Transverse colon (tissue), 4 donors: Measurements from ENCODE around the gene IFNB1. TPM values are rescaled to one million over a fixed set of nuclear protein-coding genes. Genes with fewer than 3 reads are reported as not detected.

Experiments
- DNase-seq: peaks from one replicate; pipeline ENCODE4 v3.0.0-alpha.2; 2019
- H3K27ac ChIP-seq, 4 donors: fragments of 200-600 bp; sonication (generic); 2 replicates each; pipeline ENCODE4 v1.5.1; 2016 to 2018; ENCODE audit warnings: inconsistent platforms in 4 of 4
- H3K27me3 ChIP-seq: fragments of 200-600 bp; sonication (generic); 2 replicates; pipeline ENCODE4 v1.5.1; 2017; ENCODE audit warnings: inconsistent platforms
- H3K36me3 ChIP-seq, 4 donors: fragments of 200-600 bp; sonication (generic); 2 replicates each; pipeline ENCODE4 v1.5.1; 2017 to 2019; ENCODE audit warnings: inconsistent platforms in 4 of 4
- H3K4me1 ChIP-seq, 4 donors: fragments of 200-600 bp; sonication (generic); 2 replicates each; pipeline ENCODE4 v1.5.1; 2017 to 2020; ENCODE audit warnings: inconsistent platforms in 4 of 4
- H3K4me3 ChIP-seq, 4 donors: fragments of 200-600 bp; sonication (generic); 1 replicate in 1 of 4; 2 replicates in 3 of 4; pipeline versions ENCODE4 v1.5.1 to v1.6.1; 2017 to 2019; ENCODE audit warnings: inconsistent platforms in 4 of 4
- H3K9me3 ChIP-seq, 2 donors: fragments of 200-600 bp; sonication (generic); 2 replicates each; pipeline ENCODE4 v1.5.1; 2017 to 2019; ENCODE audit warnings: inconsistent platforms in 2 of 2
- CTCF ChIP-seq, 5 experiments: fragments of 200-600 bp in 3 of 5; fragments of 450-650 bp in 2 of 5; sonication (generic) in 3 of 5; IDR thresholded peaks; 1 replicate in 2 of 5; 2 replicates in 3 of 5; pipeline ENCODE4 v1.5.1; 2016 to 2017; ENCODE audit warnings: antibody characterized with exemption in 5 of 5, inconsistent platforms in 3 of 5, mild to moderate bottlenecking in 2 of 5, moderate library complexity in 1 of 5
- EP300 ChIP-seq: sonication (generic); formaldehyde crosslinking; IDR thresholded peaks from one replicate; pipeline ENCODE4 v1.6.1; 2017; ENCODE audit warnings: antibody characterized with exemption, low read depth
- POLR2A ChIP-seq: fragments of 450-650 bp; IDR thresholded peaks from one replicate; pipeline ENCODE4 v1.6.1; 2016; ENCODE audit warnings: antibody characterized with exemption, mild to moderate bottlenecking, moderate library complexity
- POLR2AphosphoS5 ChIP-seq, 3 donors: sonication (generic); formaldehyde crosslinking; IDR thresholded peaks; one replicate each; pipeline ENCODE4 v1.6.1; 2016; ENCODE audit warnings: antibody characterized with exemption in 3 of 3
- WGBS, 2 donors: methylation state at CpG; one replicate each; pipeline ENCODE4 v1.1.5; 2018; ENCODE audit warnings: low coverage in 1 of 2; 5-methylcytosine and 5-hydroxymethylcytosine counted together
- in situ Hi-C, 4 donors: fragments of 200-750 bp; cut with MboI; loops; one replicate each; pipeline versions ENCODE4 v1.15.0 to v1.15.1; 2017; ENCODE audit warnings: low sequenced_read_pairs in 3 of 4, low pct_ligation_motif_present in 1 of 4, low pct_unique_long_range_greater_than_20kb in 1 of 4
- intact Hi-C: fragments of 100-400 bp; cut with DNase I; formaldehyde crosslinking; loops from one replicate; pipeline ENCODE4 v1.15.1; 2023; ENCODE audit warnings: low total_unique reads
- total RNA-seq, 4 donors: library from RNA; depleted of rRNA; stranded (reverse); fragments of >200 nt; gene quantifications; one replicate each; pipeline ENCODE4 v1.1.0, GENCODE V29; 2016

IFNB1 gene
- total RNA-seq, 4 donors from 2014 or later = not detected

DNA sequence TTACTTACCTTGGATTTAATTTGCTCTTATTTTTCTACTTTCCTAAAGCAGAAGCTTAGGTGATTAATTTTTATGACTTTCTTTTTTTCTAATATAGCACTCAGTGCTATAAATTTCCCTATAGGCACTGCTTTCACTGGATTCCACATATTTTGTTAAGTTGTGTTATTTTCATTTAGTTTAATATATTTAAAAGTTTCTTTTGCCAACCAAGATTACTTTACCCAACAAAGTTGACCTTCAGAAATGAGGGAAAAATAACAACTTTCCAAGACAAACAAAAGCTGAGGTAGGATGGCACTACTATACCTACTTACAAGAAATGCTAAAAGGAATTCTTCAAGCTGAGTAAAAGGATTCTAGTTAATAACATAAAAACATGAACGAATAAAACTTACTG is 8.8 kb upstream of the IFNB1 start:
- Histone ChIP-seq H3K9me3 (peaks cover 0 to 4% of the 10 kb centered on the region in 2 donors), H3K36me3 (no peaks in the 10 kb centered on the region), H3K27ac (no peak overlapping the region), H3K27me3 (no peaks in the 10 kb centered on the region), H3K4me1 (peaks cover 0 to 2% (median 0%) of the 10 kb centered on the region in 4 donors), H3K4me3 (no peak overlapping the region)
- intact Hi-C loops = no loop called here
- 90 to 100% methylated on average over 1 of the region's 1 CpG for WGBS, 2 donors
- in situ Hi-C loops = loop anchor here in 1 of 4 donors (25.0 kb wide), 1 partner anchor 124 kb away; no protein-coding TSS in a partner anchor
- TF ChIP-seq POLR2A (no peak), CTCF (IDR thresholded peaks at IDR 0.05) (no peak), EP300 (no peak), POLR2AphosphoS5 (IDR thresholded peaks at IDR 0.05) (no peak)
- no peak for DNase-seq

- WGBS, 2 donors = 79 to 87% methylated on average over 1 of the region's 1 CpG
- H3K9me3 ChIP-seq = peaks cover 0 to 4% of the 10 kb centered on the region in 2 donors
- DNase-seq = no peak
- H3K27ac ChIP-seq = no peak overlapping the region
- no peak overlapping the region for H3K4me3 ChIP-seq
- H3K27me3 ChIP-seq = no peaks in the 10 kb centered on the region
- in situ Hi-C loops (loop anchor here in 1 of 4 donors (25.0 kb wide), 1 partner anchor 123 kb away; no protein-coding TSS in a partner anchor), intact Hi-C loops (no loop called here)
- no peaks in the 10 kb centered on the region for H3K36me3 ChIP-seq
- TF ChIP-seq POLR2AphosphoS5 (IDR thresholded peaks at IDR 0.05) = no peak
- TF ChIP-seq CTCF (IDR thresholded peaks at IDR 0.05) = no peak
- no peak for TF ChIP-seq POLR2A
- no peak for TF ChIP-seq EP300
- H3K4me1 ChIP-seq = peaks cover 0 to 4% (median 0%) of the 10 kb centered on the region in 4 donors
These were observed 7.3 kb upstream of the IFNB1 start for GRCh38 chr9:21085005-21085404.

DNA sequence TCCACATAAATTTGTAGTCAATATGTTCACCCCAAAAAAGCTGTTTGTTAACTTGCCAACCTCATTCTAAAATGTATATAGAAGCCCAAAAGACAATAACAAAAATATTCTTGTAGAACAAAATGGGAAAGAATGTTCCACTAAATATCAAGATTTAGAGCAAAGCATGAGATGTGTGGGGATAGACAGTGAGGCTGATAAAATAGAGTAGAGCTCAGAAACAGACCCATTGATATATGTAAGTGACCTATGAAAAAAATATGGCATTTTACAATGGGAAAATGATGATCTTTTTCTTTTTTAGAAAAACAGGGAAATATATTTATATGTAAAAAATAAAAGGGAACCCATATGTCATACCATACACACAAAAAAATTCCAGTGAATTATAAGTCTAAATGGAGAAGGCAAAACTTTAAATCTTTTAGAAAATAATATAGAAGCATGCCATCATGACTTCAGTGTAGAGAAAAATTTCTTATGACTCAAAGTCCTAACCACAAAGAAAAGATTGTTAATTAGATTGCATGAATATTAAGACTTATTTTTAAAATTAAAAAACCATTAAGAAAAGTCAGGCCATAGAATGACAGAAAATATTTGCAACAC is 6.6 kb upstream of the IFNB1 start:
- intact Hi-C loops (no loop called here), in situ Hi-C loops (loop anchor here in 1 of 4 donors (25.0 kb wide), 1 partner anchor 122 kb away; no protein-coding TSS in a partner anchor)
- TF ChIP-seq POLR2A (no peak), POLR2AphosphoS5 (IDR thresholded peaks at IDR 0.05) (no peak), CTCF (IDR thresholded peaks at IDR 0.05) (no peak), EP300 (no peak)
- no peaks in the 10 kb centered on the region for H3K27me3 ChIP-seq
- no peaks in the 10 kb centered on the region for H3K36me3 ChIP-seq
- peaks cover 0 to 4% of the 10 kb centered on the region in 2 donors for H3K9me3 ChIP-seq
- no peak overlapping the region for H3K27ac ChIP-seq
- DNase-seq = no peak
- peaks cover 0 to 4% (median 0%) of the 10 kb centered on the region in 4 donors for H3K4me1 ChIP-seq
- no peak overlapping the region for H3K4me3 ChIP-seq

DNA sequence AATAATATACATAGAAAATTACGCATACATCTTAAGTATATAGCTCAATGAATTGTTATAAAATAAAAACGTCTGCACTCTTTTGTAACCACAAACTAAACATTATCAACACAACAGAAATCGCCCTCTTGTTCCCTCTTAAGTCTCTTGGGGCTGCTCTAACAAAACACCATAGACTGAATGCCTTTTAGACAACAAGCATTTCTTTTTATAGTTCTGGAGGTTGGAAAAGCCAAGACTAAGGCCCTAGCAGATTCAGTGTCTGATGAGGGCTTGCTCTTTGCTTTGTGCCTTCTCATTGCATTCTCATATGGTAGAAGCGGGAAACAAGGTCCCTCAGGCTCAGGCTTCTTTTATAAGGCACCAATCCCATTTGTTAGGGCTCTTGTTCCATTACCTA is 4.9 kb upstream of the IFNB1 start:
- no peak overlapping the region for H3K27ac ChIP-seq
- H3K4me3 ChIP-seq = no peak overlapping the region
- intact Hi-C loops = no loop called here
- H3K36me3 ChIP-seq = no peaks in the 10 kb centered on the region
- no peaks in the 10 kb centered on the region for H3K27me3 ChIP-seq
- H3K4me1 ChIP-seq = peaks cover 0 to 4% (median 0%) of the 10 kb centered on the region in 4 donors
- no peak for DNase-seq
- no peak for TF ChIP-seq CTCF (IDR thresholded peaks at IDR 0.05)
- TF ChIP-seq POLR2AphosphoS5 (IDR thresholded peaks at IDR 0.05) = no peak
- no peak for TF ChIP-seq POLR2A
- TF ChIP-seq EP300 = no peak
- in situ Hi-C loops = loop anchor here in 1 of 4 donors (25.0 kb wide), 1 partner anchor 120 kb away; no protein-coding TSS in a partner anchor
- WGBS, 2 donors = 64 to 69% methylated on average over 4 of the region's 4 CpGs
- peaks cover 0 to 4% of the 10 kb centered on the region in 2 donors for H3K9me3 ChIP-seq
